HEK293T (cell line): ENCODE measurements around the gene INVS.

Experiments used
- LEF1 ChIP-seq: fragments of 450-650 bp; IDR thresholded peaks from 2 replicates; pipeline ENCODE4 v1.6.1; 2017; ENCODE audit warnings: mild to moderate bottlenecking, borderline replicate concordance
- NFRKB ChIP-seq: fragments of 450-650 bp; IDR thresholded peaks from 2 replicates; pipeline ENCODE4 v1.6.1; 2016; ENCODE audit warnings: mild to moderate bottlenecking, moderate library complexity
- SP1 ChIP-seq: fragments of 450-650 bp; IDR thresholded peaks from 2 replicates; pipeline ENCODE4 v1.6.1; 2017
- ZNF384 ChIP-seq: fragments of 450-650 bp; IDR thresholded peaks from 2 replicates; pipeline ENCODE4 v1.6.1; 2016

DNA sequence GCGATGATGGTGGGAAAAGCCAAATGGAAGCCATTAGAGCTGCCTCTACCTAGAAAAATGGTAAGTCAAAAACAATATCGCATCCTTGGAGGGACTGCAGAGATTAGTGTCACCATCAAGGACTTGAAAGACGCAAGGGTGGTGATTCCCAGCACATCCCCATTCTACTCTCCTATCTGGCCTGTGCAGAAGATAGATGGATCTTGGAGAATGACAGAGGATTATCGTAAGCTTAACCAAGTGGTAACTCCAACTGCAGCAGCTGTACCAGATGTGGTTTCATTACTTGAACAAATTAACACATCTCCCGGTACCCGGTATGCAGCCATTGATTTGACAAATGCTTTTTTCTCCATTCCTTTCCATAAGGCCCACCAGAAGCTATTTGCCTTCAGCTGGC is 24.1 kb upstream of the INVS start:
- TF ChIP-seq LEF1 = no peak
- no peak for TF ChIP-seq ZNF384
- TF ChIP-seq SP1 = no peak
- no peak for TF ChIP-seq NFRKB
